ENCODE data around the gene NUP58. TPM values are rescaled to one million over a fixed set of nuclear protein-coding genes. Genes with fewer than 3 reads are reported as not detected.

The NUP58 gene
- polyA plus RNA-seq, 1 experiment, result 46.2 TPM

DNA sequence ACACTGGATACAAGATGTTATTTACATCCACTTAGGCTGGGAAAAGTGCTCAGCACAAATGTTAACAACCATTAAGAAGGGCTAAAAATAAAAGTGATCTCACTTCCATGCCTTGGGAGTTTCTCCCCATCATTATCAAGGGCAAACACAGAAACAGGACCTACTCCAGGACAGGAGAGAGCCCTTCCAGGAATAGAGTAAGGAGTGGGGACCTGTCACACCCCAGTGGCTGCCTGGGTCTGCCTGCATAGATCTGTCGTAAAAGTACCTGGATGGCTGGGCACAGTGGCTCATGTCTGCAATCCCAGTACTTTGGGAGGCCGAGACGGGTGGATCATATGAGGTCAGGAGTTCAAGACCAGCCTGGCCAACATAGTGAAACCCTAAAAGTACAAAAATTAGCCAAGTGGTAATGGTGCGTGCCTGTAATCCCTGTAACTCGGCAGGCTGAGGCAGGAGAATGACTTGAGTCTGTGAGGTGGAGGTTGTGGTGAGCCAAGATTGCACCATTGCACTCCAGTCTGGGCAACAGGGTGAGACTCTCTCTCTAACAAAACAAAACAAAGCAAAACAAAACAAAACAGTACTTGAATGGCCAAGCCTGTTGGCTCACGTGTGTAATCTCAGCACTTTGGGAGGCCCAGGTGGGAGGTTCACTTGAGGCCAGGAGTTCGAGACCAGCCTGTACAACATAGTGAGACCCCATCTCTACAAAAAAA lies 76.0 kb downstream of the NUP58 start:
- TF ChIP-seq, protein P1, sequence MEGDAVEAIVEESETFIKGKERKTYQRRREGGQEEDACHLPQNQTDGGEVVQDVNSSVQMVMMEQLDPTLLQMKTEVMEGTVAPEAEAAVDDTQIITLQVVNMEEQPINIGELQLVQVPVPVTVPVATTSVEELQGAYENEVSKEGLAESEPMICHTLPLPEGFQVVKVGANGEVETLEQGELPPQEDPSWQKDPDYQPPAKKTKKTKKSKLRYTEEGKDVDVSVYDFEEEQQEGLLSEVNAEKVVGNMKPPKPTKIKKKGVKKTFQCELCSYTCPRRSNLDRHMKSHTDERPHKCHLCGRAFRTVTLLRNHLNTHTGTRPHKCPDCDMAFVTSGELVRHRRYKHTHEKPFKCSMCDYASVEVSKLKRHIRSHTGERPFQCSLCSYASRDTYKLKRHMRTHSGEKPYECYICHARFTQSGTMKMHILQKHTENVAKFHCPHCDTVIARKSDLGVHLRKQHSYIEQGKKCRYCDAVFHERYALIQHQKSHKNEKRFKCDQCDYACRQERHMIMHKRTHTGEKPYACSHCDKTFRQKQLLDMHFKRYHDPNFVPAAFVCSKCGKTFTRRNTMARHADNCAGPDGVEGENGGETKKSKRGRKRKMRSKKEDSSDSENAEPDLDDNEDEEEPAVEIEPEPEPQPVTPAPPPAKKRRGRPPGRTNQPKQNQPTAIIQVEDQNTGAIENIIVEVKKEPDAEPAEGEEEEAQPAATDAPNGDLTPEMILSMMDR (IDR thresholded peaks at IDR 0.05; ENCODE audit: low read depth, low read length), result no peak
- POLR2A ChIA-PET, result no interaction called here
- CTCF ChIA-PET, result interaction anchor here (1.0 to 1.6 kb wide), 2 partner anchors 37 to 144 kb away, joined by 3 to 6 read pairs; no protein-coding TSS in a partner anchor

DNA sequence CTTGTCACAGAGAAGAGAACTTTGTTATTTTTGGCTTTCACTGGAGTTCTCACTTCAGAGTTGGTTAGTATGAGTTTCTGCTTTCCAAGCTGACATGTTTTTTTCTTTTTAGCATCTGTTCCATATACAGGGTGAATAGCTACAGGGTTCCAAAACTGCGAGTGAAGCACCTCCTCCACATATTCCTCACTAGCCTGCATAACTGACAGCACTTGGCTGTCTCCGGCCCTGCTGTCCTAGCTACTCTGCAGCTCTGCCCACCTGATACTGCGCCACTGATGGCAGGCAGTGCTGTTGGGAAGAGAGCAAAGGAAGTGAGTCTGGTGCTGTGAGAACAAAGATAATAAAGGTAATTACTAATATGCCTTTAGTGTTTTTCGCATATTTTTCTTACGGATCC lies 77.1 kb downstream of the NUP58 start:
- H3K27me3 ChIP-seq (ENCODE audit: control insufficient read depth, insufficient read depth, low read length), result peaks cover 12% of the 10 kb centered on the region
- H3K4me3 ChIP-seq (ENCODE audit: low read depth, low read length), result no peak overlapping the region
- H3K27ac ChIP-seq (ENCODE audit: low read depth, low read length), result no peak overlapping the region
- TF ChIP-seq, protein P1 (IDR thresholded peaks at IDR 0.05; ENCODE audit: low read depth, low read length), result no peak
- H3K9me3 ChIP-seq (ENCODE audit: control insufficient read depth, insufficient read depth, low read length), result no peaks in the 10 kb centered on the region
- no peak for DNase-seq (ENCODE audit: low read depth, low spot score)
- ChIA-PET POLR2A (no interaction called here), CTCF (interaction anchor here (1.6 kb wide), 1 partner anchor 145 kb away, joined by 6 read pairs; no protein-coding TSS in a partner anchor)

More for the DNA sequence above, 76.0 kb downstream of the NUP58 start:
- no peaks in the 10 kb centered on the region; the same call in 1 of the 2 replicates for H3K9me3 ChIP-seq (ENCODE audit: control insufficient read depth, insufficient read depth, low read length)
- H3K4me3 ChIP-seq (ENCODE audit: low read depth, low read length), result no peak overlapping the region
- no peak overlapping the region for H3K27ac ChIP-seq (ENCODE audit: low read depth, low read length)
- no peak for DNase-seq (ENCODE audit: low read depth, low spot score)
- peaks cover 24% of the 10 kb centered on the region for H3K27me3 ChIP-seq (ENCODE audit: control insufficient read depth, insufficient read depth, low read length)

DNA sequence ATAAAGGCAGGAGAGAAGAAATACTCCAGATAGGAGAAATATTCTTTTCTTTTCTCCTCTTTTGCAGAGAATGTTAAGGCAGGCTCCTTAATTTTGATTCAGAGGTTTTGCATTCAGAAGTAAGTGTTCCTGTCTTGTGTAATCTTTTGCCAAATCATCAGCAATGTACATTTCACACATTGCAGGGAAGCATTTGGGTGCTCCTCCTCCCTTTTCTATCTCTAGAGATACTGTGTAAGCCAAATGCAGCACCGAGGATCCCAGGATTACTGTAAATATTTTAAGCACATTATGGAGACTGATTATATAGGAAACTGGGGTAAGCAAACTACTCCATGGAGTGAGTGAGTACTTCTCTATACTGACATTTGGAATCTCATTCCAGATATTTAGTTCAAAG lies 77.6 kb downstream of the NUP58 start:
- H3K9me3 ChIP-seq (ENCODE audit: control insufficient read depth, insufficient read depth, low read length), result no peaks in the 10 kb centered on the region
- TF ChIP-seq, protein P1 (IDR thresholded peaks at IDR 0.05; ENCODE audit: low read depth, low read length), result no peak
- peaks cover 8% of the 10 kb centered on the region for H3K27me3 ChIP-seq (ENCODE audit: control insufficient read depth, insufficient read depth, low read length)
- ChIA-PET POLR2A (no interaction called here), CTCF (interaction anchor here (1.6 kb wide), 1 partner anchor 146 kb away, joined by 6 read pairs; no protein-coding TSS in a partner anchor)
- H3K27ac ChIP-seq (ENCODE audit: low read depth, low read length), result no peak overlapping the region
- H3K4me3 ChIP-seq (ENCODE audit: low read depth, low read length), result no peak overlapping the region
- DNase-seq (ENCODE audit: low read depth, low spot score), result no peak

DNA sequence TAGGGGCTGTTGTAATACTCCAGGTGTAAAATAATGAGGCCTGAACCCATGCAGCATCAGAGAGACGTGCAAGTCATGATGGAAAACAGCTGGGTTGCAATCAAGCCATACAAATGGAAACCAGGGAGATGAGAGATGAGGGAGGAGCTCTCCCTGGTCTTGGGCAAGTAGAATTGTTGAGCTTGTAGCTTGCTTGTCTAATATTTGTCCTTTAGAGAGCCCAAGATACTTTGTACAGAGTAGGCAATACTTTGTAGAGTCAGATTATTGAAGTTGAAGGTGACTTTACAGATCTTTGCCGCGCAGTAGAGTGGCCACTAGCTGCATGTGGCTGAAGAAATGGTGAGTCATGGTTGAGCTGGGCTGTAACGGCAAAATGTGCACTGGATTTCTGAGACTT lies 78.7 kb downstream of the NUP58 start:
- CTCF ChIA-PET, result no interaction called here
- no peak overlapping the region for H3K4me3 ChIP-seq (ENCODE audit: low read depth, low read length)
- H3K27ac ChIP-seq (ENCODE audit: low read depth, low read length), result no peak overlapping the region
- peaks cover 3% of the 10 kb centered on the region for H3K27me3 ChIP-seq (ENCODE audit: control insufficient read depth, insufficient read depth, low read length)
- TF ChIP-seq, protein P1 (IDR thresholded peaks at IDR 0.05; ENCODE audit: low read depth, low read length), result no peak
- H3K9me3 ChIP-seq (ENCODE audit: control insufficient read depth, insufficient read depth, low read length), result no peaks in the 10 kb centered on the region
- DNase-seq (ENCODE audit: low read depth, low spot score), result no peak
- POLR2A ChIA-PET, result no interaction called here

DNA sequence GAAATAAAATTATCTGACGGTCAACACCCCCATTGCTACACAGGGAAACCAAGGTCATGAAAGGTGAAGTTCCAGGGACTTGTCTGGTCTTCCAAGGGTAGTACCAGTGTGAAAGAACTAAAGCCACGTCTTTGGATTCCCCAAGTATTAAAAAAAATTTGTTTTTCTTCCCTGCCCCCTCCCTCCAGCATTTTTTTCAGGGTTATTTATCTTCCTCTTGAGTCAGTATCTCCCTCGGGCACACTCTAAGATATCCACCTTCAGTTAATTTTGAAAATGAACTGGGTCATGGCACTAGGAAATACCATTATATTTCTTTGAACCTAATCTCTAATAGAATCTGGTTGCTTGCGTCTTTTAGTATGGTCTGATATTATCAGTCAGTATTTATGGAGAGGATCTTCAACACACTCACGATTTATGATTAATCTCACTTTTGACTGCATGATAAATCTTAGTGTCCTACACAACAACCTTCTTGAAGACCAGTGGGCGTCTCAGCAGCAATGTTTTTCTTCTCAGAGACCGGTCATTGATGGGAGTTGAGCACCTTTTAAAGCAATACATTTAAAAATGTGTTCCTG lies 79.4 kb downstream of the NUP58 start:
- Histone ChIP-seq H3K27ac (ENCODE audit: low read depth, low read length) (no peak overlapping the region), H3K27me3 (ENCODE audit: control insufficient read depth, insufficient read depth, low read length) (no peaks in the 10 kb centered on the region), H3K4me3 (ENCODE audit: low read depth, low read length) (no peak overlapping the region), H3K9me3 (ENCODE audit: control insufficient read depth, insufficient read depth, low read length) (no peaks in the 10 kb centered on the region)
- ChIA-PET POLR2A (no interaction called here), CTCF (no interaction called here)
- no peak for DNase-seq (ENCODE audit: low read depth, low spot score)
- TF ChIP-seq, protein P1 (IDR thresholded peaks at IDR 0.05; ENCODE audit: low read depth, low read length), result no peak

Data from AG04450 (cell line).